Esophagus squamous epithelium (tissue), 4 donors: Measurements from ENCODE around the gene ESRRB.

Experiments used
- CTCF ChIP-seq, 6 experiments: fragments of 450-650 bp in 4 of 6; fragments of 200-600 bp in 2 of 6; sonication (generic) in 2 of 6; IDR thresholded peaks; one replicate each; pipeline ENCODE4 v1.5.1; 2016 to 2019; ENCODE audit warnings: antibody characterized with exemption in 6 of 6, mild to moderate bottlenecking in 4 of 6, moderate library complexity in 4 of 6
- POLR2A ChIP-seq, 4 donors: fragments of 450-650 bp; IDR thresholded peaks; one replicate each; pipeline ENCODE4 v1.6.1; 2017; ENCODE audit warnings: antibody characterized with exemption in 4 of 4, mild to moderate bottlenecking in 4 of 4, moderate library complexity in 3 of 4

- TF ChIP-seq CTCF (IDR thresholded peaks at IDR 0.05) (no peak), POLR2A (IDR thresholded peaks at IDR 0.05) (no peak)
These were observed 46.0 kb upstream of the ESRRB start for GRCh38 chr14:76329951-76330350.
